GM21390 (cell line): ENCODE results near the gene PCNT.
"Not testable (repeated sequence)": the region's sequence is repeated elsewhere in the genome, so short reads cannot be mapped to it uniquely, and the experiment has no call there.

Experiments used
- ATAC-seq: cut with Tn5 transposase; IDR thresholded peaks from one replicate; pipeline ENCODE4 v1.9.1; 2021; ENCODE audit not compliant: unreplicated experiment

Gene PCNT

DNA sequence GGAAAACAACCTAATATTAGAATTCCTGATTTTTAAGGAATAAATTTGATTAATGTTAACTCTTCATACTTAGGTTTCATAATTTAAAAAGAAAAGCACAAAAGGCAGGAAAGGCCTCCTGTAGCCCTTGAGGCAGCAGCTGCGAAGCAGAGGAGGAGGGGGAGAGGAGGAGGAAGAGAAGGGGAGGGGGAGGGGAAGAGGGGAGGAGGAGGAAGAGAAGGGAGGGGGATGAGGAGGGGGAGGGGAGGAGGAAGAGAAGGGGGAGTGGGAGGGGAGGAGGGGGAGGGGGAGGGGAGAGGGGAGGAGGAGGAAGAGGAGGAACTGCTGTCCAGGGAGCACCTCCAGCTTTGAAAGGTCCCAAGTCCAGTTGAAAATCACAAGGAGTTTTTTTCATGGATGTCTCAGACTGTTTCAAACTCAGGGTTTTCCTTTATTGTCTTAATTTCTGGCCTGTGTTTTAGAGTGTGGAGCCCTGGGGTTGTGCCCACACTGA, 99.6 kb downstream of the PCNT start:
- no peak for ATAC-seq

DNA sequence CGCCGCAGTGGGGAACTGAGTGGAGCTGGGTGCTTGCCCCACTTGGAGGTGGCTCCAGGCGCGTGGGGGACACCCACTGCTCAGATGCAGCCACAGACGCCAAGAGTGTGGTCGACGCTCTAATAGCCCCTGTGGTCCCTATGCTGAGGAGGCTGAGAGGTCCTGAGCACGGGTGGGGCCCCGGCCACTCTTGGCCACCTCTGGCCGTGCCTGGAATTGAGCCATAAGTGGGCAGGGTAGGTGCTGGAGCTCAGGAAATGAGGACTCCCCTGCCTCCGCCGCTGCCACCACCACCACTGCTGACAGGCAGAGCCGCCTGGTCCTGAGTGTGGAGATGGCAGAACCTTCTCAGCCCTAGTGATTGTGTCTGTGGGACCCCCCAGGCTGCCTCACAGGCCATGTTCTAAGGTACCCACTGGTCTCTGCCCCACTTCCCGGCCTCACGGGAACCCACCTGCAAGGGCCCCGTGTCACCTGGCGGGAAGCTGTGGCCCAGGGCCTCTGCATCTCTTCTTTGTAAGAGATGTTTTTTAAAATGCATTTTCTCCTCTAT, 100.2 kb downstream of the PCNT start:
- no peak for ATAC-seq

DNA sequence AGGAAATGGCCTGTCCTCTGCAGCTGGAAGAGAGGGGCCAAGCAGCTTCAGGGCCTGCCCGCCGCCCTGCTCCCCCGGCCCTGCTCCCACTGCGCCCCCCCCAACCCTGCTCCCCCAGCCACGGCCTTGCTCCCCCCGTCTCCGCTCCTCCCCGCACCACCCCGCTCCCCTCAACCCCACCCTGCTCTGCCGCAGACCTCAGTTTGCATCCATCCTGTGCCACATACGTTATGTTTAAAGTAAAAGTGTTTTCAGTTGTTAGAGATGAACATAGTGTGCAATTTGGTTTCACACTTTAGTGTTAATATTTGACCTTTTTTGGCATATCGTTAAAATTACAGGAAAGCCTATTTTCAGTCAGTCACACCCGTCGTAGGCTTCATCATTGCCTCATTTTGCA, 100.7 kb downstream of the PCNT start:
- no peak for ATAC-seq

DNA sequence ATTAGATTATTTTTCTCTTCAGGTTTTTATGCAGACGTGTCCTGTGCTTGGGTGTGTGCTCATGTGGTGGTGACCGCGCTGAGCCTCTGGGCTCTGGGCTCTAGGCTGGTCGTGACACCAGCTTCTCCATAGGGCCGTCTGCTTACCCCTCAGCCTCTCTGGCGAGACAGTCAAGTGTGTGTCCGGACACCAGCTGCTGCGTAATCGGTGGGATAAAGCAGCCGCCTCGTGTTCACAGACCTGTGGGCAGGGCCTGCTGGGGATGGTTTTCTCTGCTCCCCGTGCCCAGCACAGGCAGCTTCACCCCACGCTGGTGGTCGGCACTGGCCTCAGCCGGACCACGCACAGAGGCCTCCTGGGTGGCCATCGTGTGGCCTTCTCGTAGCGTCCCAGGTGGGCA, 101.1 kb downstream of the PCNT start:
- no peak for ATAC-seq

- ATAC-seq, result no peak
Measured at GRCh38 chr21:46425571-46425970, 101.6 kb downstream of the PCNT start.

DNA sequence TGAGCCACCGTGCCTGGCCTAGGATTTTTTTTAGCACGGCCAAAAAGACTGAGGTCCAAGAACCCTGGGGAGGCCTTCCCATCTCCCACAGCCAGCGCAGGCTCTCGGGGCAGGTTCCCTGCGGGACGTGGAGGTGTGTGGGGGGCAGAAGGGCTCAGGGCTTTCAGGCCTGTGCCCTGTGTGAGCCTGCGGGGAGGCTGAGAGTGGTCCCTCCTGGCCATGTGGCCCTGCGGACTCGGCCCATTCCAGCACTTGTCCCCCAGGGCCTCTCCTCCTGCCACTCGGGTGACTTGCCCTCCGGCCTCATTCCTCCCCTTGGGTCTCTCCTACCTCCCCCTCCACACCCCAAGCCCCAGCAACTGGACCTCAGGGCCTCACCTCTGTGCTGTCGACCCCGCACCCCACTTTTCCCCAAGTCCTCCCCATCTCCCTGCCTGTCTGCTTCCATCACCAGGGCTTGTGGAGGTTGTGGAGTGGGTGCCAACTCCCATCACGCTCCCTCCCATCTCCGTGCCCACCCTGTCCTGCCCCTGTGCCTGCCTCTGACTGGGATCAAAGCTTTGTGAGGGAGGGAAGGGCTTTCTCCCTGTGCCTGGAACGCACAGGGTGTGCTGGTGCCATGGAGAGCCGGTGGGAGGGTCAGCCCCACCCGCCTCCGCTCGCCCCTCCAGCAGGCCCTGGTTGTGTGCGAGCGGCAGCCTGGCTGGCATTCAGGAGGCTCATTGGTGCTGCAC, 102.5 kb downstream of the PCNT start:
- no peak for ATAC-seq

DNA sequence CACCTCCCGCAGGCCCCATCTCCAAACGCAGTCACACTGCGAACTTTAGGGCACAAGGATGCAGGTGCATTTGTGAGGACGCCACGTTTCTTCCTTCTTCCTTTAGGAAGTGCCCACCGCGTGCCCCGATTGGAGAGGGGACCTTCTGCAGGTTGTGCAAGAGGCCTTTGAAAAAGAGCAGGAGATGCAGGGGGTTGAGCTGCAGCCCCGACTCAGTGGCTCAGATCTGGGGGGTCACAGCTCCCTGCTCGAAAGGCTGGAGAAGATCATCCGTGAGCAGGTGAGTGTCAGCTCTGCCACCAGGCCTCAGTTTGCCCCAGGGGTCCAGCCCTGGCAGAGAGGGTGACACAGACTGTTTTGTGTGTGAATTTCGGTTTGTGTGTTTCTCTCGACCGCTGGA, 103.6 kb downstream of the PCNT start:
- no peak for ATAC-seq

DNA sequence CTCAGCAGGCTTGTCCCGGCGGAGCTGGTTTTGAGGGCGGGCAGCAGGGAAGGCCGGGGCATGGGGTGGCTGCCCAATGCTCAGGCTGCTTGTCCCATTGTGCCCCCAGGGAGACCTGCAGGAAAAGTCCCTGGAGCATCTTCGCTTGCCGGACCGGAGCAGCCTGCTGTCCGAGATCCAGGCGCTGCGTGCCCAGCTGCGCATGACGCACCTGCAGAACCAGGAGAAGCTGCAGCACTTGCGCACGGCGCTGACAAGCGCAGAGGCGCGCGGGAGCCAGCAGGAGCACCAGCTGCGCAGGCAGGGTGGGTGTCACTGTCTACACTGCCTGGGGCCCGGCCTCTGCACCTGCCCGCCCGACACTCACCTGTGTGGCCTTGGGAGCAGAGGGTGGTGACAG, 104.3 kb downstream of the PCNT start:
- no peak for ATAC-seq

- no peak for ATAC-seq
Measured at GRCh38 chr21:46428987-46429710, 105.2 kb downstream of the PCNT start.

DNA sequence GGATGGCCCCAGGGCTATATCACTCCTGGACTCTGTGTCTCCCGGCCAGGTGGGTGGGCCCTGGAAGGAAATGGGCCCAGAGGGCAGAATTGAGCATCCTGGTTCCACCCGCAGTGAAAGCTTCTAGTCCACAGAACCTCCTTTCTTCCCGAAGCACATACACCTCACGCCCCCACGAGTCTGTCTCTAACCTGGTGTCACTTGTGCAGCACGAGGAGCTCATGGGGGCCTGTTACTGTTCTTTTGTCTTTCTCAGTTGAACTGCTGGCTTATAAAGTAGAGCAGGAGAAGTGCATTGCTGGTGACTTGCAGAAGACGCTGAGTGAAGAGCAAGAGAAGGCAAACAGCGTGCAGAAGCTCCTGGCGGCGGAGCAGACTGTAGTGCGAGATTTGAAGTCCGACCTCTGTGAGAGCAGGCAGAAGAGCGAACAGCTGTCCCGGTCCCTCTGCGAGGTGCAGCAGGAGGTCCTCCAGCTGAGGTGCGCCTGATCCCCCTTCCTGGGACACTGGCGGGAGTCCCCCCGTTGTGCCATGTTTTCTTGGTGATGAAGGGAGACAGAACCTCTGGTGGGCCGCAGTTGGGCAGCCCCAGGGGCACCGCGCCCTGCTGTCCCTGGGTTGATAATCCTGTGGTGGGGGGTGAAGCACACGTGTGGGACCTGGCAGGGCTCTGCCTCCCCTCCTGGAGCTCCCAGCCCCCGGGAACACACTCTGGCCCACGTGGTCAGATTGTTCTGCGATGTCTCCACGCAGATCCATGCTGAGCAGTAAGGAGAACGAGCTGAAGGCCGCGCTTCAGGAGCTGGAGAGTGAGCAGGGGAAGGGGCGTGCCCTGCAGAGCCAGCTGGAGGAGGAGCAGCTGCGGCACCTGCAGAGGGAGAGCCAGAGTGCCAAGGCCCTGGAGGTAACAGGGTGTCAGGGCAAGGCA, 106.1 kb downstream of the PCNT start:
- ATAC-seq, result no peak

DNA sequence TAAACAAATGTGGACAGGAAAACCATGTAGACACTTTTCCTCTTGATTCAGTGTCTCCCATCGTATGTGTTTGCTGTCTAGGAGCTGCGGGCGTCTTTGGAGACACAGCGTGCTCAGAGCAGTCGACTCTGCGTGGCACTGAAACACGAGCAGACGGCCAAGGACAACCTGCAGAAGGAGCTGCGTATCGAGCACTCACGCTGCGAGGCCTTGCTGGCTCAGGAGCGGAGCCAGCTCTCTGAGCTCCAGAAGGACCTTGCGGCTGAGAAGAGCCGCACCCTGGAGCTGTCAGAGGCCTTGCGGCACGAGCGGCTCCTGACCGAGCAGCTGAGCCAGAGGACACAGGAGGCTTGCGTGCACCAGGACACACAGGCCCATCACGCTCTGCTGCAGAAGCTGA, 107.5 kb downstream of the PCNT start:
- no peak for ATAC-seq

DNA sequence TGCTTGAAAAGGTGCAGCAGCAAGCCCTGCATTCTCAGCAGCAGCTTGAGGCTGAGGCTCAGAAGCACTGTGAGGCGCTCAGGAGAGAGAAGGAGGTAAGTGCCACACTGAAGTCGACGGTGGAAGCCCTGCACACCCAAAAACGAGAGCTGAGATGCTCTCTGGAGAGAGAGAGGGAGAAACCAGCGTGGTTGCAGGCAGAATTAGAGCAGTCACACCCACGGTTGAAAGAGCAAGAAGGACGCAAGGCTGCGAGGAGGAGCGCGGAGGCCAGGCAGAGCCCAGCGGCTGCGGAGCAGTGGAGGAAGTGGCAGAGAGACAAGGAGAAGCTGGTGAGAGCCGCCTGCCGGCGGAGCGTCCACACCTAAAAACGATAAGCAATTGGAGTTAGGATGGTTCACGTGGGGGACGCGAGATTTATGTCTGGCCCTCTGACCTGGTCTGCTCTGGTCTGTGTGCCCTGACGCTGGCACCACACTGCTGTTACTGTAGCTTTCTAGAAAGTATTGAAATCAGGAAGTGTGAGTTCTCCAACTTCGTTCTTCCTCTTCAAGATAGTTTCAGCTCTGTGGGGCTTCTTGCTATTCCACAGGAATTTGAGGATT, 108.0 kb downstream of the PCNT start:
- no peak for ATAC-seq

DNA sequence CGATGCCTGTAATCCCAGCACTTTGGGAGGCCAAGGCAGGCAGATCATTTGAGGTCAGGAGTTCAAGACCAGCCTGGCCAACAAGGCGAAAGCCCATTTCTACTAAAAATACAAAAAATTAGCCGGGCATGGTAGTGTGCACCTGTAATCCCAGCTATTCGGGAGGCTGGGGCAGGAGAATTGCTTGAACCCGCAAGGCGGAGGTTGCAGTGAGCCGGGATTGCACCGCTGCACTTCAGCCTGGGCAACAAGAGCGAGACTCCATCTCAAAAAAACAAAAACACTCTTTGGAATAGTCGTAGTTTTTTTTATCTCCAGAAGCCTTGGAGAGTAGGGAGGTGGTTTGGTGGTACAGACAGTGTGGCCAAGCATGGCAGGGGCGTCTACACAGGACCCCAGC, 109.2 kb downstream of the PCNT start:
- not testable (repeated sequence) for ATAC-seq

GRCh38 chr21:46434322-46434958, 110.5 kb downstream of the PCNT start:
- no peak for ATAC-seq

DNA sequence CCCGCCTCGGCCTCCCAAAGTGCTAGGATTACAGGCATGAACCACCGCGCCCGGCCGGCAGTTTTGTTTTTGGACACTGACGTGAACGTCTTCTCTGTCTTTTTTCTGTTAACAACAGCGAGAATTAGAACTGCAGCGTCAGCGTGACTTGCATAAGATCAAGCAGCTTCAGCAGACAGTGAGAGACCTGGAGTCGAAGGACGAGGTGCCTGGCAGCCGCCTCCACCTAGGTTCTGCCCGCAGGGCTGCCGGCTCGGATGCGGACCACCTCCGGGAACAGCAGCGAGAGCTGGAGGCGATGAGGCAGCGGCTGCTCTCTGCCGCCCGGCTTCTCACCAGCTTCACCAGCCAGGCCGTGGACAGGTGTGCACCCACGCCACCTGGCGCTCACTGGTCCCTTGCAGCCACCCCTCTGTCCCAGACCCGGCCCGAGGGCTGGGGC, 111.9 kb downstream of the PCNT start:
- no peak for ATAC-seq

DNA sequence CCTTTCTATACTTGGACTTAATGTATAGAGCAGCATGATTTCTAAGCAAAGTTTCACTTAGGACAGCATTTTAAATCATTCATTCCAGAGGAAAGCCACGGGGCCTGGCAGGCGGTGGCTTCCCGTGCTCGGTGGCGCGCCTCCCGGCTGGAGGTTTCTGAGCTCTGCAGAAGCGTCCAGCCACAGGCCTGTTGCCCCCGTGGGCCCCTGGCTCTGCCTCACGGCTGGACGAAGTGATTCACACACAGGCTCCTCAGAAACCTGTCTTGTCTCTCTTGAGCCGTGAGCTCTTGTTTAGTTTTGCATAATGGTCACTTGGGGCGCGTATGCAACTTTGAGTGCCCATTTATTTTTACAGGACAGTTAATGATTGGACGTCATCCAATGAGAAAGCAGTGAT, 112.7 kb downstream of the PCNT start:
- ATAC-seq, result no peak

- no peak for ATAC-seq
Measured at GRCh38 chr21:46437096-46437498, 113.1 kb downstream of the PCNT start.

DNA sequence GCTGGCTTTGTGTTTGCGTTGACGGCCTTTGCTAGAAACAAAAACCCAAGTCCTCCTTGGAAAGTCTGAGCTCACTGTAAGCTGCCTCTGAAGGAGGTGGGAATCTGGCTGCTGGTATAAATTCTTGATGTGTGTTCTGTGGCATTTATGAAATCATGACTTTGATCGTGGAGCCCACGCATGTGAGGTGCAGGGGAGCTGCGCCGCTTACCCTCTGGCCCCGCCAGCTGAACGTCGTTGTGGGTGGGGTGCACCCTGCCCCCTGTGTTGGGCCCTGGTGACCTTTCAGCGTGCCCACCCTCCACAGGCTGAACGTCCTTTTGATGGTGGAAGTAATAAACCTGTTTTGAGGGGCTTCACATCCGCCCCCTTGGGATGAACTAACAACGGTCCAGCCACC, 113.6 kb downstream of the PCNT start:
- no peak for ATAC-seq

DNA sequence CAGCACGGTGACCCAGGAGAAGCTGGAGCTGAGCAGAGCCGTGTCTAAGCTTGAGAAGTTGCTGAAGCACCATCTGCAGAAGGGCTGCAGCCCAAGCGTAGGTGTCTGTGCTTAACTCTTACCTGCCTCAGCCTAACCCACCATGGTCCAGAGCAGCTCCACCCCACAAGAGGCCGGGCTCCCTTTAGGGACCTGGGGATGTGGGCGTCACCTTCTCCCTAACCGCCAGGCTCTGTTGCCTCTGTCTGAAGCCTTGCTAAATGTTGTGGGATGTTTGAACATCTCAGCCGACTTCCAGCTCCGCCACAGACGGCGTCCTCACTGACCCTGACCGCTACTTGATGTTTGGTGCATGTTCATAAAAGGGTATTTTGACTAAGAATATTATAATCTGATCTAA, 114.3 kb downstream of the PCNT start:
- ATAC-seq, result no peak

DNA sequence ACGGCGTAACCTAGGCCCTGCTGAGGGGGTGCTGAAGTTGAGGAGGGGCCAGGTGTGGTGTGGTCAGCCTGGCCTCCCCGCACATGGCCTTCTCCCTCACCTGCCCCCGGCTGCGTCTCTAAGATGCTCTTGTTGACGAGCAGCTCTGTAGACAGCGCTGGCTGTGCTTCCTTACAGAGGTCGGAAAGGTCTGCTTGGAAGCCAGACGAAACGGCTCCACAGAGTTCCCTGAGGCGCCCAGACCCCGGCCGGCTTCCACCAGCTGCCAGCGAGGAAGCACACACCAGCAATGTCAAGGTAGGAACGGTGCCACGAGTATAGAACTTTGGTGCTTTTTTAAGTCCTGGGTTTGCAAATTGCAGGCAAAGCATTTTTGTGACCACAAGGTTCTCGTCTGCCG, 116.0 kb downstream of the PCNT start:
- no peak for ATAC-seq
